ENCODE results near the gene RALGAPA2.

DNA sequence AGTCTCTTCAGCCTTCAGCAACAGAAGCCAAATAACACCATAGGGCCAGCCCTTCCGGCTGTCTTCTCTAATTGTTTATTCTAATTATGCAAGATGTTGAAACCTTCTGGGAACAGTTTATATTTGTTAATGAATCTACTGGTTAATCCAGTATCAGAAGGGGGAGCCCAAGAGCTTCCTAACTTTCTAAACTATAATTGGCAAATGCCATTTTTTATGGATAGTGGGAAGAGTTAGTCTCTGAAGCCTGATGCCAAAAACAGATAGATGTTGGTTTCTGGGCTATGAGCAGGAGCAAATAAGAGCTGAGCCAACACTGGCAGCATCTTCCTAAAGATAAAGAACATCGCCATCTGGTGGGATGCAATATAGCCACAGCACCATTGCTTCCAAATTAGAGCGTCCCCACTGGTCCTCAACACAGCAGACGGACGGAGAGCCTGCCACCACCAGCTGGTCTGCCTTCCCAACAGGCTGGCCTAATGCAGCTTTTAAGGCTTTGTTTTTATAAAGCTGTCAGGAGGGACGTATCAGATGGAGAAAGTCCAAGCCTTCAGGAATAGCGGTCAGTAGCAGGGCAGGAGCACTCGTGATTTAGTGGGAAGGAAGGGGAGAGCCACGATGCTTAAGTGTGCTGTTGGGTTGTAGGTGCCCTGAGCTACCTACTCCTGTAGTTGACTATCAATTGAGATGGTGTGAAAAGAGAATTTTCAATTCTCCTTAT, 118.8 kb downstream of the RALGAPA2 start:
- TF ChIP-seq POLR2A (IDR thresholded peaks at IDR 0.05; ENCODE audit: low read length) (no peak), GATA1 (IDR thresholded peaks at IDR 0.05; ENCODE audit: low read depth, low read length) (no peak)
